Naive thymus-derived CD4-positive, alpha-beta T cell (primary cell): Measurements from ENCODE around the gene JAZF1. TPM values are rescaled to one million over a fixed set of nuclear protein-coding genes. Genes with fewer than 3 reads are reported as not detected.

Experiments used
- ATAC-seq: fragments of 150-1000 bp; cut with Tn5 transposase; 2 replicates; pipeline ENCODE4 v1.10.0; 2021; ENCODE audit warnings: mild to moderate bottlenecking, moderate library complexity
- CTCF ChIA-PET: fragments of 350-600 bp; sonication (Branson Sonifier 250); formaldehyde crosslinking; loops from one replicate; lab custom pipeline; 2021; ENCODE audit warnings: antibody characterized with exemption; lab: Charles Lee
- POLR2A ChIA-PET: fragments of 350-600 bp; sonication (Branson Sonifier 250); formaldehyde crosslinking; loops from one replicate; lab custom pipeline; 2021; ENCODE audit warnings: antibody characterized with exemption, inconsistent platforms; lab: Charles Lee
- DNase-seq, 9 donors: peaks; one replicate each; pipeline versions ENCODE4 v3.0.0 to v3.0.0-alpha.2; 2020 to 2022; ENCODE audit warnings: mixed read lengths in 1 of 9
- H3K27ac ChIP-seq: one replicate; pipeline ENCODE4 v1.7.0; 2013; ENCODE audit warnings: mild to moderate bottlenecking, low read depth, low read length, moderate library complexity
- H3K27me3 ChIP-seq, 2 donors: one replicate each; pipeline ENCODE4 v1.7.0; 2013; ENCODE audit warnings: low read length in 2 of 2, mild to moderate bottlenecking in 2 of 2, moderate library complexity in 2 of 2; ENCODE audit not compliant: control insufficient read depth in 2 of 2, insufficient read depth in 2 of 2
- H3K36me3 ChIP-seq, 3 experiments: 1 replicate in 2 of 3; 2 replicates in 1 of 3; pipeline ENCODE4 v1.7.0; 2013; ENCODE audit warnings: low read length in 3 of 3, mild to moderate bottlenecking in 3 of 3, moderate library complexity in 1 of 3; ENCODE audit not compliant: insufficient read depth in 3 of 3, control insufficient read depth in 2 of 3
- H3K4me1 ChIP-seq, 2 donors: one replicate each; pipeline ENCODE4 v1.7.0; 2013; ENCODE audit warnings: low read length in 2 of 2, mild to moderate bottlenecking in 2 of 2, moderate library complexity in 1 of 2; ENCODE audit not compliant: control insufficient read depth in 2 of 2, insufficient read depth in 2 of 2
- H3K4me3 ChIP-seq: 2 replicates; pipeline ENCODE4 v1.7.0; 2013; ENCODE audit warnings: mild to moderate bottlenecking, low read length
- H3K9me3 ChIP-seq, 3 experiments: 1 replicate in 2 of 3; 2 replicates in 1 of 3; pipeline ENCODE4 v1.7.0; 2013; ENCODE audit warnings: low read length in 3 of 3; ENCODE audit not compliant: control insufficient read depth in 2 of 3
- H3K27ac Mint-ChIP-seq, 9 donors: one replicate each; pipeline ENCODE4 v1.8.0; 2020 to 2022; ENCODE audit warnings: mixed read lengths in 9 of 9, mild to moderate bottlenecking in 8 of 9, moderate library complexity in 5 of 9, inconsistent platforms in 2 of 9
- H3K27me3 Mint-ChIP-seq, 5 donors: one replicate each; pipeline ENCODE4 v1.8.0; 2021 to 2022; ENCODE audit warnings: mixed read lengths in 5 of 5, mild to moderate bottlenecking in 1 of 5
- H3K36me3 Mint-ChIP-seq, 5 donors: one replicate each; pipeline ENCODE4 v1.8.0; 2020 to 2022; ENCODE audit warnings: mixed read lengths in 5 of 5, mild to moderate bottlenecking in 3 of 5, inconsistent platforms in 1 of 5
- H3K4me1 Mint-ChIP-seq, 7 donors: one replicate each; pipeline ENCODE4 v1.8.0; 2020 to 2022; ENCODE audit warnings: mixed read lengths in 7 of 7, mild to moderate bottlenecking in 3 of 7, inconsistent platforms in 1 of 7
- H3K4me3 Mint-ChIP-seq, 10 donors: one replicate each; pipeline ENCODE4 v1.8.0; 2020 to 2022; ENCODE audit warnings: mild to moderate bottlenecking in 10 of 10, mixed read lengths in 10 of 10, moderate library complexity in 6 of 10, inconsistent platforms in 2 of 10
- H3K9me3 Mint-ChIP-seq, 11 donors: one replicate each; pipeline ENCODE4 v1.8.0; 2020 to 2022; ENCODE audit warnings: mixed read lengths in 11 of 11, mild to moderate bottlenecking in 4 of 11, inconsistent platforms in 1 of 11, moderate library complexity in 1 of 11
- intact Hi-C, 2 donors: fragments of 100-400 bp; cut with micrococcal nuclease; formaldehyde crosslinking; loops; one replicate each; pipeline ENCODE4 v1.15.1; 2023
- polyA plus RNA-seq, 2 donors: library from polyadenylated mRNA; unstranded; fragments of 300-500 nt; fragmentation: Illumina TruSeq; gene quantifications; one replicate each; pipeline ENCODE4 v1.2.3, GENCODE V29; 2021
- total RNA-seq, 6 experiments: library from RNA in 5 of 6; stranded (reverse) in 5 of 6; gene quantifications; 1 replicate in 5 of 6; 2 replicates in 1 of 6; pipeline ENCODE4 v1.2.3 and lab custom pipeline; 2021 to 2026

The JAZF1 gene
- total and polyA plus RNA-seq, 7 experiments from 2014 or later = 2.0 to 33.1 (median 3.2) TPM

DNA sequence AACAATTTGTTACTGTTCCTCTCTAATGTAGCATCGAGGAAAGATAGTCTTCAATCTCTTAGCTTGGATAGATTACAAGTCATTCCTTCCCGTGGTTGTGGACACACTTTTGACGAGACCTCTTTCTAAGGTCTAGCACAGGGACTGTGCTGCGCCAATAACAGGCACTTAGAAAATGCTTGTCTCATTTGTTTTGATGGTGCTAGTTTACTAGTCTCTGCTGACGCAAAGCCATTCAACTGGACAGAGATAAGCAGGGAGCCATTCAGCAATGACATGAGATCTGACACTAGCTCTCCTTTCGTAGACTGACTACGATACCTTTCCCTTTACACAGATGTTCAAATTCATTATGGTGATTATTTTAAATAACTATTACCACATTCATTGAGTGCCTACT, 6.4 kb upstream of the JAZF1 start:
- Histone ChIP-seq H3K36me3 (no peaks in the 10 kb centered on the region), H3K27ac (no peak overlapping the region), H3K4me3 (no peak overlapping the region), H3K9me3 (no peaks in the 10 kb centered on the region), H3K27me3 (no peaks in the 10 kb centered on the region), H3K4me1 (peaks cover 0 to 1% of the 10 kb centered on the region in 2 donors)
- peaks cover 0 to 65% (median 0%) of the 10 kb centered on the region in 5 donors for H3K27me3 Mint-ChIP-seq
- H3K4me1 Mint-ChIP-seq = peaks cover 0 to 16% (median 5%) of the 10 kb centered on the region in 7 donors
- H3K9me3 Mint-ChIP-seq = no peaks in the 10 kb centered on the region
- no peak overlapping the region for H3K27ac Mint-ChIP-seq
- intact Hi-C loops = loop anchor here in 1 of 2 donors (10.0 kb wide), 1 partner anchor 442 kb away; the partner anchor contains the start of gene TAX1BP1
- DNase-seq (no peak), ATAC-seq (no peak)
- no peak overlapping the region for H3K4me3 Mint-ChIP-seq
- H3K36me3 Mint-ChIP-seq = no peaks in the 10 kb centered on the region
- ChIA-PET POLR2A (no interaction called here), CTCF (no interaction called here)

DNA sequence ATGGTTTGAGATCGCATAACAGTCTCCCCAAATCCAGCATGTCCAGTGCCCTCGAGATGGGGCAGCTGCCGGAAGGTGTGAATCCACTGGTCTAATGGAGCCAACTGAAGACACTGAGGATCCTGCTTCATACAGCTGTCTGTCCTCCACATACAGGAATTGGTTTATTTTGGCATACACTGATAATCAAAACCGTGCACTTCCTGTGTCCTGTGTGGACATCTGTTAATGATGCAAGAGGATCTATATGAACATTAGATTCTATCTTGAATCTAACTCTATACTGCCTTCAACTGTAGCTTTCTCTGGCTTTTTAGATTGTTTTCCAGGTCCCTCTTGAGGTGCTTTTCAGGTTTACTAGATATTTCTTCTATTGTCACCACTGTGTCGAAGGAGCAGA, 3.0 kb upstream of the JAZF1 start:
- no peaks in the 10 kb centered on the region for H3K27me3 ChIP-seq
- Mint-ChIP-seq H3K9me3 (peaks cover 0 to 1% (median 0%) of the 10 kb centered on the region in 11 donors), H3K36me3 (no peaks in the 10 kb centered on the region), H3K4me1 (peaks cover 9 to 17% (median 12%) of the 10 kb centered on the region in 7 donors), H3K27ac (no peak overlapping the region), H3K4me3 (no peak overlapping the region), H3K27me3 (peaks cover 0 to 58% (median 0%) of the 10 kb centered on the region in 5 donors)
- ChIA-PET POLR2A (interaction anchor here (1.0 kb wide), 1 partner anchor 146 kb away, joined by 4 read pairs; no protein-coding TSS in a partner anchor), CTCF (interaction anchor here (0.7 kb wide), 1 partner anchor 213 kb away, joined by 4 read pairs; no protein-coding TSS in a partner anchor)
- no peak overlapping the region for H3K27ac ChIP-seq
- peaks cover 5 to 10% of the 10 kb centered on the region in 2 donors for H3K4me1 ChIP-seq
- no peak for DNase-seq
- H3K9me3 ChIP-seq = no peaks in the 10 kb centered on the region
- intact Hi-C loops = loop anchor here in 1 of 2 donors (10.0 kb wide), 1 partner anchor 439 kb away; the partner anchor contains the start of gene TAX1BP1
- no peak overlapping the region for H3K4me3 ChIP-seq
- ATAC-seq = no peak
- no peaks in the 10 kb centered on the region for H3K36me3 ChIP-seq

DNA sequence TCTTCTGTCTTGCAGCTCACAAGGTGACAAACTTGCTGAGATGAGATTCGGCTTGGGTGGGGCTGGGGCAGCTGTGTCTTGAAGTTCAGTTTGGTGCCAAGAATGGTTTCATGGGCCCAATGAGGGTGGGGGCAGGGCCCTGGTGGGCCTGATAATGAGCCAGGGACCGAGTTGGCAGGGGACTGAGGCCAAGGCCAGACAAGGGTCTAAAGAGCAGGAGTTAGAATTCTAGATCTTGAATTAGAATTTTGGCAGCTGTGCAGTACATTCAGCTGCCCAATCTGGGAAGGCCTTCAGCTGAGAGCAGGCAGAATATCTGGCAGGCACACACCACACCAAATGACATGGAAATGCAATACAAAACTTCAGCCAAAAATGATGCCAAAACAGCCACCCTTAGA, 1.5 kb upstream of the JAZF1 start:
- no peaks in the 10 kb centered on the region for H3K27me3 ChIP-seq
- no peak overlapping the region for H3K27ac ChIP-seq
- ChIA-PET CTCF (no interaction called here), POLR2A (no interaction called here)
- peaks cover 5 to 11% of the 10 kb centered on the region in 2 donors for H3K4me1 ChIP-seq
- no peaks in the 10 kb centered on the region for H3K36me3 ChIP-seq
- peaks cover 11 to 25% (median 14%) of the 10 kb centered on the region in 7 donors for H3K4me1 Mint-ChIP-seq
- H3K4me3 Mint-ChIP-seq = peak overlapping the region in 8 of 10 donors; percentile 3 to 89 (median 30)
- H3K36me3 Mint-ChIP-seq = no peaks in the 10 kb centered on the region
- no peak overlapping the region for H3K4me3 ChIP-seq
- peaks cover 0 to 1% (median 0%) of the 10 kb centered on the region in 11 donors for H3K9me3 Mint-ChIP-seq
- H3K27ac Mint-ChIP-seq = peak overlapping the region in 5 of 9 donors; percentile 18 to 86 (median 54)
- intact Hi-C loops = loop anchor here in 1 of 2 donors (10.0 kb wide), 1 partner anchor 437 kb away; the partner anchor contains the start of gene TAX1BP1
- H3K9me3 ChIP-seq = no peaks in the 10 kb centered on the region
- peaks cover 0 to 53% (median 0%) of the 10 kb centered on the region in 5 donors for H3K27me3 Mint-ChIP-seq
- DNase-seq (no peak), ATAC-seq (no peak)

DNA sequence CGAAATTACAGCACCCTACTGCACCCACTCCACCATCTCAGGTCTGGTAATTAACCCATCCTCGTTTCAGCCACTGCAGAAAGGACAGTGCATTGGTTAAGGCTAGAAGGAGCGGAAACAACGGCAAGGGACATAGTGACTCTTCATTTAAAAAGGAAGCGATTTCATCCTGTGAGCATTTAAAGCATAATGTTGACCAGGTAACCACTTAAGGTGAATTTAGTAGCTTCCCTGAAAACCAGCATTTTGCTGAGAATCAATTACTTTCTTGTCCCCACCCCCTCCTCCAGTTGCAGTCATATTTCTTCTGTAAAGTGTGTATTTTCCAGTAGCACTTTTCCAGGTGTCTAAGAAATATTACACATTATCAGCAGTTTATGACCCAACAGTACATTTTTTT, 821 bp upstream of the JAZF1 start:
- H3K4me3 ChIP-seq = no peak overlapping the region
- no peaks in the 10 kb centered on the region for H3K36me3 Mint-ChIP-seq
- ChIA-PET CTCF (no interaction called here), POLR2A (no interaction called here)
- peak overlapping the region; percentile 77 to 95 (median 88) for H3K4me3 Mint-ChIP-seq
- peaks cover 0 to 1% (median 0%) of the 10 kb centered on the region in 11 donors for H3K9me3 Mint-ChIP-seq
- DNase-seq (no peak), ATAC-seq (no peak)
- H3K4me1 Mint-ChIP-seq = peaks cover 11 to 29% (median 17%) of the 10 kb centered on the region in 7 donors
- no peaks in the 10 kb centered on the region for H3K36me3 ChIP-seq
- peak overlapping the region in 8 of 9 donors; percentile 82 to 94 (median 88) for H3K27ac Mint-ChIP-seq
- H3K4me1 ChIP-seq = peaks cover 5 to 11% of the 10 kb centered on the region in 2 donors
- peaks cover 0 to 53% (median 0%) of the 10 kb centered on the region in 5 donors for H3K27me3 Mint-ChIP-seq
- H3K9me3 ChIP-seq = no peaks in the 10 kb centered on the region
- intact Hi-C loops = loop anchor here (1.0 to 10.0 kb wide), 3 partner anchors 91 to 519 kb away; partner anchors contain the start of genes HIBADH (in 1 of the 2) and TAX1BP1 (in 1 of the 2)
- no peaks in the 10 kb centered on the region for H3K27me3 ChIP-seq
- H3K27ac ChIP-seq = no peak overlapping the region

DNA sequence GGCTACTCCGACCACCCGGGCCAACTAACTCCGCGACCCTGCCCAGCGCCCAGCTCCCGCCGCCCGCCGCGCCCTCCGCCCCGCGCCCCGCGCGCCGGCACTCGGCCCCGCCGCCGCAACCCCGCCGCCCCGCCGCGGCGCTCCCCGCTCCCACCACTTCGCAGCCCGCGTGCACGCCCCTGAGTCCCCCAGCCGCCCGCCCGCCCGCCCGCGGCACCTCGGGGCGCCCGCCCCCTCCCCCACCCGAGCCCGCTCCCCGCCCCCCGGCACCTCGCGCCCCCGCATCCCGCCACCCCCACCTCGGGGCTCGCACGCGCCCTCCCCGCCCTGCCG, 598 bp downstream of the JAZF1 start:
- no peaks in the 10 kb centered on the region for H3K9me3 ChIP-seq
- peaks cover 0 to 1% (median 0%) of the 10 kb centered on the region in 11 donors for H3K9me3 Mint-ChIP-seq
- DNase-seq (no peak), ATAC-seq (no peak)
- H3K27ac ChIP-seq = no peak overlapping the region
- peaks cover 0 to 48% (median 0%) of the 10 kb centered on the region in 5 donors for H3K27me3 Mint-ChIP-seq
- H3K36me3 ChIP-seq = no peaks in the 10 kb centered on the region
- H3K27me3 ChIP-seq = no peaks in the 10 kb centered on the region
- H3K36me3 Mint-ChIP-seq = no peaks in the 10 kb centered on the region
- peaks cover 5 to 11% of the 10 kb centered on the region in 2 donors for H3K4me1 ChIP-seq
- H3K4me3 ChIP-seq = no peak overlapping the region
- peaks cover 11 to 43% (median 18%) of the 10 kb centered on the region in 7 donors for H3K4me1 Mint-ChIP-seq
- peak overlapping the region in 3 of 10 donors; percentile 7 to 95 (median 89) for H3K4me3 Mint-ChIP-seq
- ChIA-PET CTCF (no interaction called here), POLR2A (no interaction called here)
- H3K27ac Mint-ChIP-seq = peak overlapping the region in 1 of 9 donors; percentile 89
- intact Hi-C loops = loop anchor here (1.0 to 10.0 kb wide), 3 partner anchors 435 to 517 kb away; partner anchors contain the start of genes TAX1BP1 (in 2 of the 2) and HIBADH (in 1 of the 2)

DNA sequence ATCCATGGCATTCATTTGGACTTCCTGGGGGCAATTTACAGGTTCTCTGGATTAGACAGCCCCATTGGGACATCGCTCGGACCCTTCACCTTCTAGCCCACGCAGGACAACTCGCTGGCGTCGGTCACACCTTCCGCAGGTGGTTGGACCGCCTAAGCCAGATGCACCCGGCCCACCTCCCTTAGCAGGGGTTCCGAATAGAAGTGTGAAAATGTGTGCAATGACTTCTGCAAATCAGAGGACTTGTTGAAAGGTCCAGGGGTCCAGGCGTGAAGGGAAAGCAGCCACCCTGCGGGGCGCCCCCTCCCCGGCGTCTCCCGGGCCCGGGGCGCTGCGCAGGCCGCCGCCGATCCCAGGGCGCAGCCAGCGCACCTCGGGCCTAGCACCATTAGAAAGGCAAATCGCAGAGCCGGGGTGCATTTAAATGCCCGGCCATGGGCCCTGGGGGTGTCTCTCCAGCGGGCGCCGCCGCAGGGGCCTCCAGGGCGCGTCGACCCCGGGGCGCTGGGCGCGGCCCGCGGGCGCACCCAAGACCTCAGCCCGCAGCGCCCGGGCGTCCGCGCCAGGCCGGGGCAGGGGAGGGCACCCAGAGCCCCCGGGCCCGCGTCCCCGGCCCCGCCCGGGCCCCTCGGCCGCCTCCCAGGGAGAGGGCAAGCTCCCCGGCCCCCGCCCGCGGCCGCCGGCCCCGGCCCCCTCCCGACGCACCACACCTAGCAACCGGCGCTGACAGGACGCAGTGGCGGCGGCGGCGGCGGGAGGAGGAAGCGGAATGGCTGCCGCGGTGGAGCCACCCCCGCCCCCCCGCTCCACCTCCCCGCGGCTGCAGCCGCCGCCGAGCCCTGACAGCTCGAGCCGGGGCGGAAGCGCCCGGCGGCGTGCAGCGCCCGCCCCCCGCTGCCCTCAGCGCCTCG, 1.2 kb downstream of the JAZF1 start:
- no peaks in the 10 kb centered on the region for H3K36me3 Mint-ChIP-seq
- peaks cover 0 to 1% (median 0%) of the 10 kb centered on the region in 11 donors for H3K9me3 Mint-ChIP-seq
- ATAC-seq = peak; percentile 85
- Histone ChIP-seq H3K36me3 (no peaks in the 10 kb centered on the region), H3K27me3 (no peaks in the 10 kb centered on the region), H3K4me3 (peak overlapping the region; percentile 51), H3K9me3 (no peaks in the 10 kb centered on the region), H3K27ac (peak overlapping the region; percentile 48), H3K4me1 (peaks cover 5 to 11% of the 10 kb centered on the region in 2 donors)
- POLR2A ChIA-PET = interaction anchor here (0.7 kb wide), 1 partner anchor 439 kb away, joined by 3 read pairs; no protein-coding TSS in a partner anchor
- H3K27me3 Mint-ChIP-seq = peaks cover 0 to 43% (median 0%) of the 10 kb centered on the region in 5 donors
- peak overlapping the region in 8 of 9 donors; percentile 33 to 85 (median 61) for H3K27ac Mint-ChIP-seq
- peak; percentile 57 to 72 (median 71) for DNase-seq
- H3K4me3 Mint-ChIP-seq = peak overlapping the region; percentile 55 to 95 (median 72)
- intact Hi-C loops = loop anchor here (1.0 to 10.0 kb wide), 8 partner anchors 82 to 1315 kb away; partner anchors contain the start of genes SKAP2 (in 2 of the 2), TAX1BP1 (in 2 of the 2) and HIBADH (in 1 of the 2)
- CTCF ChIA-PET = no interaction called here
- peaks cover 11 to 50% (median 24%) of the 10 kb centered on the region in 7 donors for H3K4me1 Mint-ChIP-seq
